Astrocyte of the hippocampus (primary cell): ENCODE measurements around the gene NCAPD3.

Experiments
- DNase-seq: peaks from one replicate; pipeline ENCODE4 v3.0.0; 2011; ENCODE audit warnings: low read depth, low spot score

NCAPD3 gene

GRCh38 chr11:134164490-134165370 is 59.0 kb downstream of the NCAPD3 start:
- DNase-seq = no peak

- no peak for DNase-seq
These were observed 64.1 kb downstream of the NCAPD3 start for GRCh38 chr11:134159652-134160051.

GRCh38 chr11:134158023-134158422 is 65.7 kb downstream of the NCAPD3 start:
- no peak for DNase-seq

- no peak for DNase-seq
These were observed 66.3 kb downstream of the NCAPD3 start for GRCh38 chr11:134157451-134157850.

- no peak for DNase-seq
These were observed 67.6 kb downstream of the NCAPD3 start for GRCh38 chr11:134155946-134156865.

GRCh38 chr11:134155456-134155855 is 68.3 kb downstream of the NCAPD3 start:
- DNase-seq = no peak

- no peak for DNase-seq
These were observed 69.3 kb downstream of the NCAPD3 start for GRCh38 chr11:134154441-134154840.

- no peak for DNase-seq
These were observed 70.4 kb downstream of the NCAPD3 start for GRCh38 chr11:134153147-134153905.

- DNase-seq = no peak
These were observed 71.1 kb downstream of the NCAPD3 start for GRCh38 chr11:134152696-134153095.

- DNase-seq = no peak
These were observed 72.6 kb downstream of the NCAPD3 start for GRCh38 chr11:134151083-134151747.

- no peak for DNase-seq
These were observed 73.4 kb downstream of the NCAPD3 start for GRCh38 chr11:134150195-134150903.

- DNase-seq = no peak
These were observed 74.4 kb downstream of the NCAPD3 start for GRCh38 chr11:134149371-134149770.

GRCh38 chr11:134146598-134146997 is 77.2 kb downstream of the NCAPD3 start:
- DNase-seq = no peak

GRCh38 chr11:134145715-134146114 is 78.1 kb downstream of the NCAPD3 start:
- no peak for DNase-seq

- DNase-seq = no peak
These were observed 79.0 kb downstream of the NCAPD3 start for GRCh38 chr11:134144744-134145143.

- no peak for DNase-seq
These were observed 80.0 kb downstream of the NCAPD3 start for GRCh38 chr11:134143801-134144200.

- peak; percentile 23 for DNase-seq
These were observed 81.2 kb downstream of the NCAPD3 start for GRCh38 chr11:134142536-134142935.

- DNase-seq = no peak
These were observed 82.7 kb downstream of the NCAPD3 start for GRCh38 chr11:134140961-134141490.

GRCh38 chr11:134139873-134140331 is 83.9 kb downstream of the NCAPD3 start:
- peak; percentile 87 for DNase-seq

GRCh38 chr11:134139303-134139872 is 84.4 kb downstream of the NCAPD3 start:
- no peak for DNase-seq
